22Rv1 (cell line): ENCODE measurements around the gene TCTN1.

Source experiments
- CTCF ChIP-seq: fragments of 450-650 bp; IDR thresholded peaks from 2 replicates; pipeline ENCODE4 v1.5.1; 2017; ENCODE audit warnings: mild to moderate bottlenecking
- ZFX ChIP-seq: fragments of 450-650 bp; IDR thresholded peaks from 2 replicates; pipeline ENCODE4 v1.6.1; 2017; ENCODE audit warnings: antibody characterized with exemption, borderline replicate concordance

GRCh38 chr12:110639336-110640141, 25.6 kb downstream of the TCTN1 start:
- TF ChIP-seq CTCF (no peak), ZFX (no peak)
